GM08714 (cell line): ENCODE data around the gene OR2K2.
"Not testable (repeated sequence)": the region's sequence is repeated elsewhere in the genome, so short reads cannot be mapped to it uniquely, and the experiment has no call there.

Experiments used
- H3K4me3 ChIP-seq: fragments of 200-500 bp; sonication (Bioruptor generic); 2 replicates; pipeline ENCODE4 v1.5.1; 2014; ENCODE audit warnings: mild to moderate bottlenecking, low read length, inconsistent platforms
- ZNF274 ChIP-seq: IDR thresholded peaks from 2 replicates; pipeline ENCODE4 v1.6.1; 2012; ENCODE audit warnings: mild to moderate bottlenecking, low read depth, low read length

Gene OR2K2

GRCh38 chr9:111330124-111330523 is at the start of gene OR2K2:
Gene OR2K2, minus strand, starts transcription at chr9:111330224. Its CDS starts 1,791 bp downstream, at chr9:111328433.
- no peak within 1 kb of the TSS for H3K4me3 ChIP-seq
- no peak for TF ChIP-seq ZNF274

GRCh38 chr9:111375817-111376564 is 46.0 kb upstream of the OR2K2 start:
- no peak for TF ChIP-seq ZNF274
- no peak overlapping the region for H3K4me3 ChIP-seq

- TF ChIP-seq ZNF274 = no peak
- no peak overlapping the region for H3K4me3 ChIP-seq
Observed at GRCh38 chr9:111375062-111375461, 45.0 kb upstream of the OR2K2 start.

- TF ChIP-seq ZNF274 = no peak
- no peak overlapping the region for H3K4me3 ChIP-seq
Observed at GRCh38 chr9:111372297-111372696, 42.3 kb upstream of the OR2K2 start.

- TF ChIP-seq ZNF274 = no peak
- no peak overlapping the region for H3K4me3 ChIP-seq
Observed at GRCh38 chr9:111366978-111367377, 37.0 kb upstream of the OR2K2 start.

GRCh38 chr9:111362526-111362925 is 32.5 kb upstream of the OR2K2 start:
- no peak overlapping the region for H3K4me3 ChIP-seq

GRCh38 chr9:111360881-111361280 is 30.9 kb upstream of the OR2K2 start:
- no peak for TF ChIP-seq ZNF274
- no peak overlapping the region for H3K4me3 ChIP-seq

More at GRCh38 chr9:111362526-111362925, 32.5 kb upstream of the OR2K2 start:
- TF ChIP-seq ZNF274 = no peak

- TF ChIP-seq ZNF274 = no peak
- H3K4me3 ChIP-seq = no peak overlapping the region
Observed at GRCh38 chr9:111356481-111357244, 26.6 kb upstream of the OR2K2 start.

- no peak for TF ChIP-seq ZNF274
- H3K4me3 ChIP-seq = no peak overlapping the region
Observed at GRCh38 chr9:111352545-111352944, 22.5 kb upstream of the OR2K2 start.

- TF ChIP-seq ZNF274 = no peak
- no peak overlapping the region for H3K4me3 ChIP-seq
Observed at GRCh38 chr9:111350556-111350955, 20.5 kb upstream of the OR2K2 start.

- H3K4me3 ChIP-seq = no peak overlapping the region
- TF ChIP-seq ZNF274 = no peak
Observed at GRCh38 chr9:111349766-111350165, 19.7 kb upstream of the OR2K2 start.

- TF ChIP-seq ZNF274 = no peak
- no peak overlapping the region for H3K4me3 ChIP-seq
Observed at GRCh38 chr9:111348821-111349271, 18.8 kb upstream of the OR2K2 start.

- not testable (repeated sequence) for H3K4me3 ChIP-seq
Observed at GRCh38 chr9:111334318-111334863, 4.4 kb upstream of the OR2K2 start.

- no peak for TF ChIP-seq ZNF274
Observed at GRCh38 chr9:111320631-111321030, 9.4 kb downstream of the OR2K2 start.

GRCh38 chr9:111316796-111317195 is 13.2 kb downstream of the OR2K2 start:
- no peak overlapping the region for H3K4me3 ChIP-seq
- no peak for TF ChIP-seq ZNF274

More at GRCh38 chr9:111320631-111321030, 9.4 kb downstream of the OR2K2 start:
- no peak overlapping the region for H3K4me3 ChIP-seq
